Prostate gland (tissue), 2 donors: Measurements from ENCODE around the gene PIGV.

Source experiments
- POLR2A ChIP-seq: fragments of 450-650 bp; IDR thresholded peaks from one replicate; pipeline ENCODE4 v1.6.1; 2016; ENCODE audit warnings: antibody characterized with exemption, mild to moderate bottlenecking
- TF ChIP-seq, protein P1 (sequence below), 4 experiments: fragments of 200-600 bp in 2 of 4; fragments of 450-650 bp in 2 of 4; sonication (generic) in 2 of 4; IDR thresholded peaks; 1 replicate in 3 of 4; 2 replicates in 1 of 4; pipeline ENCODE4 v1.5.1; 2016 to 2019; ENCODE audit warnings: antibody characterized with exemption in 4 of 4, mild to moderate bottlenecking in 2 of 4, moderate library complexity in 2 of 4

DNA sequence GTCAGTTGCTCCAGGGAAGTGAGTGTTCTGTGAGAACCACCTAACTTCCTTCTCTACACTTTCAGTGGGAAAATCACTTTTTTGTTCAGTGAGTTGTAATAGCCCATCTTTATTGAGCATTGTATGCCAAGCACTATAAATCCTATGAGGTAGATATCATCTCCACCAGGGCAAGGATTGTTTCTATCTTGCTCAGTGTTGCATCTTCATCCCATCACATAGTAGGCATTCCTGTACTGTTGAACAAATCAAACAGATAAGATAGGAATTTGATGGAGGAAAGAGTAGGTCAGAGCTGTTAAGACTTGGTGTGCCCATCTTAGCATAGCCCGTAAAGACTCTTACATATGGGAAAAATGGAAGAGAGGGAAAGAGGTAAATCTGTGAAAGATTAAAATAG, 2.9 kb upstream of the PIGV start:
- no peak for TF ChIP-seq POLR2A
- TF ChIP-seq, protein P1, sequence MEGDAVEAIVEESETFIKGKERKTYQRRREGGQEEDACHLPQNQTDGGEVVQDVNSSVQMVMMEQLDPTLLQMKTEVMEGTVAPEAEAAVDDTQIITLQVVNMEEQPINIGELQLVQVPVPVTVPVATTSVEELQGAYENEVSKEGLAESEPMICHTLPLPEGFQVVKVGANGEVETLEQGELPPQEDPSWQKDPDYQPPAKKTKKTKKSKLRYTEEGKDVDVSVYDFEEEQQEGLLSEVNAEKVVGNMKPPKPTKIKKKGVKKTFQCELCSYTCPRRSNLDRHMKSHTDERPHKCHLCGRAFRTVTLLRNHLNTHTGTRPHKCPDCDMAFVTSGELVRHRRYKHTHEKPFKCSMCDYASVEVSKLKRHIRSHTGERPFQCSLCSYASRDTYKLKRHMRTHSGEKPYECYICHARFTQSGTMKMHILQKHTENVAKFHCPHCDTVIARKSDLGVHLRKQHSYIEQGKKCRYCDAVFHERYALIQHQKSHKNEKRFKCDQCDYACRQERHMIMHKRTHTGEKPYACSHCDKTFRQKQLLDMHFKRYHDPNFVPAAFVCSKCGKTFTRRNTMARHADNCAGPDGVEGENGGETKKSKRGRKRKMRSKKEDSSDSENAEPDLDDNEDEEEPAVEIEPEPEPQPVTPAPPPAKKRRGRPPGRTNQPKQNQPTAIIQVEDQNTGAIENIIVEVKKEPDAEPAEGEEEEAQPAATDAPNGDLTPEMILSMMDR (IDR thresholded peaks at IDR 0.05), result no peak
